OCI-M2 (cell line): ENCODE results near the gene PDIA2.
A peak's percentile ranks its signal among the peaks of the same experiment; 100 is the strongest.
"Not testable (repeated sequence)": the region's sequence is repeated elsewhere in the genome, so short reads cannot be mapped to it uniquely, and the experiment has no call there.

Source experiments
- DNase-seq: peaks from one replicate; lab custom pipeline; 2025; ENCODE audit not compliant: unreplicated experiment; lab: John Stamatoyannopoulos, UW

PDIA2 gene

DNA sequence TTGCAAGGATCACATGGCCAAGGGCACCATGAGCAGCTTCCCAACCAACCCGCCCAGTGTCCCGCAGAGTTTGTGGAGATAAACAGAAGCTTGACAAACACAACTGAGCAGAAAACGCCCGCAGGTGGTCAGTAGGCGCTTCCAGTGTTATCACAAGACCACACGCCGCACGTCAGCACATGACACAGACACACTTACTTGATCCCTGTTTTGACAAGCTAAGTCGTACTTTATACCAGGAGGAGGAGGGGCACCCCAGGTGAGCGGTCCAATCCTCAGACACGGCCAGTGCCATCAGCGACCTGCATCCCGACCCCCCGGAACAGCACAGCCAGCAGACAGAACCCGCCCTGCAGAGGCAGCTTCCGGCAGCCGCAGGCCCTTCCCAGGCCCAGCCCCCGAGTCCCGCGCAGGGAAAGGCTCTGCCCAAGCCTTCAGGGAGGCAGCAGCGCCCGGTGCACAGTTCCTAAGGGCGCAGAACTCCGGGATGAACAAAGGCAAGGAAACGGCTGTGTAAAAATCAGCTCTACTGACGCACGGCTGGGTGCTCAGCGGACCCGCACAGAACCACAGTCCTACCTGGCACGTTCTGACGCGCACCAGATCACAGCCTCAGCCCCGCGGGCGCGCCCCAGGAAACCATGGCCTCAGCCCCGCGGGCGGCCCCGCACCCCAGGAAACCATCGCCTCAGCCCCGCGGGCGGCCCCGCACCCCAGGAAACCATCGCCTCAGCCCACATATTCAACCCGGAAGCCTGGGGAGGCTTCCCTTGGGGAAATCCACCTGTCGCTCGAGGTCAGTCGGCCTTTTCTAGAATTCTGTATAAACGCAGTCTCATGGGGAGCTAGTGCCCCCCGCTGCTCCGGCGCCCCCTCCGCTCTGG, 41.7 kb downstream of the PDIA2 start:
- DNase-seq: peak; percentile 27

DNA sequence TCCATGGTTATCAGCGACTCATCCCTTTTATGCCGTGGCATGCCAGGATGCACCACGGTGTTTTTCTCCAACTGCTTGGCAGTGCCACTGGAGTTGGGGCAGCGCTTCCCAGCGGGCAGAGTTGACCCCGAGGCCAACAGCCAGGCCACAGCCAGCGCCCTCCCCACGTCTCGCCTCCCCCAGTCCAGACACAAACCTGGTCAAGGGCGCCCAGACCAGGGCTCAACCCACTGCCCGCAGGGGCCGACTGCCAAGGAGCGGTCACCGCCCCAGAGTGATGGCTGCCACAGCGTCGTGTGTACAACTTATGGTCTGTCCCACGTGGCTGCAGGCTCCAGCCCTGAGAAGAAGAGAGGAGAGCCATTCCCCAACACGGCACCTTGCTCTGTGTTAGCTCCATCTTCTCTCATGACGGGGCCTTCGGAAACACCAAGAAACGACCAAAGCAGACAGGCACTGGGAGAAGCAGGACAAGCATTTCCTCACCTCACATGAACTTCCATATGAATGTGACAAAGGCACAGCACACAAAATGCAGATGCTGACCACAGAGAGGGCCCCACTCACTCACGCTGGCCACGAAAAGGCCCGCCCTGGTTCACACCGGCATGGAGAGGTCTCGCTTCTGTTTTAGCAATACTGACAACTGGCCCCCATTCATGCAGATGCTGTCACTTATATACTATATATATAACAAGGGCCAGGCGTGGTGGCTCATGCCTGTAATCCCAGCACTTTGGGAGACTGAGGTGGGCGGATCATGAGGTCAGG, 42.6 kb downstream of the PDIA2 start:
- DNase-seq: no peak

- no peak for DNase-seq
These were observed 47.8 kb downstream of the PDIA2 start for GRCh38 chr16:330741-331140.

GRCh38 chr16:331181-331814, 48.3 kb downstream of the PDIA2 start:
- not testable (repeated sequence) for DNase-seq

DNA sequence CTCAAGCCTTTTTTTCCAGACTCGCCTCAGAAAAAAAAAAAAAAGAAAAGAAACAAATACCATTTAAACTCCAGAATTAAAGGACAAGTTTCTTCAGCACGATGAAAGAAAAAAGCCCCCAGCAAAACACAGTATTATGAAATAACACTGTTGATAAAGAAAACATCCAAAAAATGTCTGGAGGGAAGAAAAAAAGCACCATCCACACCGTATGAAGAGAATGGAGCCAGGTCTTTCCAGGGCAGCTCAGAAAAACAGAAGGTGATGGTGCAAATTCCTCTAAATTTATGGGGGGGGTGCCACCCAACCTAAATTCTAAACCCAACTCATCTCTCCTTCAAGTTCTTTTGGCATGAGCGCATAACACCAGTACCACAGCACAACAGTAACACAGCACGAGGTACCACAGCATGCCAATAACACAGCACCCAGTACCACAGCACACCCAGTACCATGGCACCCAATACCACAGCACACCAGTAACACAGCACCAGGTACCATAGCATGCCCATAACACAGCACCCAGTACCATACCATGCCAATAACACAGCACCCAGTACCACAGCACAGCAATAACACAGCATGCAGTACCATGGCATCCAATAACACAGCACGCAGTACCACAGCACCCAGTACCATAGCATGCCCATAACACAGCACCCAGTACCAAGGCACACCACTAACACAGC, 50.6 kb downstream of the PDIA2 start:
- DNase-seq: no peak

- DNase-seq: not testable (repeated sequence)
These were observed 51.3 kb downstream of the PDIA2 start for GRCh38 chr16:334164-334832.

DNA sequence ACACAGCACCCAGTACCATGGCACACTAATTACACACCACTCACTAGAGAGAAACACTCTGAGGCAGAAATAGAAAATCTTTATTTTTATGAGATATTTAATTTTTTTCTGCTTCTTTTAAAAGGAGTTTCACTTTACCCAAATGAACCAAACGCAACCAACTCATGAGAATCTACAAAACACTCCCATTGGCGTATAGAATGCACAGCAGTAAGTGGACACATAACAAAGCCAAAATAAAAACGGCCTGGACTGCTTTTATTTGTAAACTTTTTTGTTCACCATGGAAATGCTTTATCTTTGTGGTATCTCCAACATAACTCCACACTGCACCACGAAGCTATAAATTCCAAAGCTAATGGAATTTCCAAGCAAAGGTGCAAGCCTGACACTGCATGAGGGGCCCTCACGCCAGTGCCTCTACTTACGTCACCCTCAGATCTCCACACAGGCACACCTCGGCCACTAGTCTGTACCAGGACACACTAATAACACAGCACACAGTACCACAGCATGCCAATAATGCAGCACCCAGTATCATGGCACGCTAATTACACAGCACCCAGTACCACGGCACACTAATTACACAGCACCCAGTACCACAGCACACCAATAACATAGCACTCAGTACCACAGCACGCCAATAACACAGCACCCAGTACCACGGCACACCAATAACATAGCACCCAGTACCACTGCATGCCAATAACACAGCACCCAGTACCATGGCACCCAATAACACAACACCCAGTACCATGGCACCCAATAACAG, 52.1 kb downstream of the PDIA2 start:
- not testable (repeated sequence) for DNase-seq

GRCh38 chr16:336269-336668, 53.3 kb downstream of the PDIA2 start:
- no peak for DNase-seq
